GM19193 (cell line): ENCODE data around the gene RAPGEFL1.

Experiments used
- POLR2A ChIP-seq: IDR thresholded peaks from 4 replicates; pipeline ENCODE4 v1.6.1; 2011; ENCODE audit not compliant: insufficient read depth, insufficient read length; ENCODE audit errors: extremely low read depth

Gene RAPGEFL1

GRCh38 chr17:40177275-40177874 is at the start of gene RAPGEFL1:
RAPGEFL1 (plus strand) TSS chr17:40177470; CDS start chr17:40177862, 392 bp downstream.
- peak; percentile 22 for TF ChIP-seq POLR2A

- no peak for TF ChIP-seq POLR2A
These were observed 47.8 kb upstream of the RAPGEFL1 start for GRCh38 chr17:40129498-40129897.

- TF ChIP-seq POLR2A = no peak
These were observed 46.8 kb upstream of the RAPGEFL1 start for GRCh38 chr17:40130352-40131042.

GRCh38 chr17:40134184-40134583 is 43.1 kb upstream of the RAPGEFL1 start:
- no peak for TF ChIP-seq POLR2A

GRCh38 chr17:40135817-40136216 is 41.5 kb upstream of the RAPGEFL1 start:
- TF ChIP-seq POLR2A = no peak

- no peak for TF ChIP-seq POLR2A
These were observed 37.7 kb upstream of the RAPGEFL1 start for GRCh38 chr17:40139566-40140058.

- TF ChIP-seq POLR2A = no peak
These were observed 31.8 kb upstream of the RAPGEFL1 start for GRCh38 chr17:40145476-40145875.

GRCh38 chr17:40148527-40148926 is 28.7 kb upstream of the RAPGEFL1 start:
- no peak for TF ChIP-seq POLR2A

GRCh38 chr17:40150276-40150675 is 27.0 kb upstream of the RAPGEFL1 start:
- no peak for TF ChIP-seq POLR2A

- no peak for TF ChIP-seq POLR2A
These were observed 25.8 kb upstream of the RAPGEFL1 start for GRCh38 chr17:40151414-40151963.

GRCh38 chr17:40153603-40154236 is 23.6 kb upstream of the RAPGEFL1 start:
- no peak for TF ChIP-seq POLR2A

- no peak for TF ChIP-seq POLR2A
These were observed 19.3 kb upstream of the RAPGEFL1 start for GRCh38 chr17:40157973-40158372.

- no peak for TF ChIP-seq POLR2A
These were observed 18.7 kb upstream of the RAPGEFL1 start for GRCh38 chr17:40158438-40159013.

GRCh38 chr17:40159456-40159855 is 17.8 kb upstream of the RAPGEFL1 start:
- no peak for TF ChIP-seq POLR2A

GRCh38 chr17:40167685-40168261 is 9.5 kb upstream of the RAPGEFL1 start:
- no peak for TF ChIP-seq POLR2A
